Mucosa of rectum (tissue), 2 donors: Measurements from ENCODE around the gene PRKAR1A.
A peak's percentile ranks its signal among the peaks of the same experiment; 100 is the strongest.
"Not testable (repeated sequence)": the region's sequence is repeated elsewhere in the genome, so short reads cannot be mapped to it uniquely, and the experiment has no call there.

Experiments used
- H3K27ac ChIP-seq, 2 donors: one replicate each; pipeline ENCODE4 v1.7.0; 2013; ENCODE audit warnings: inconsistent platforms in 2 of 2, low read depth in 2 of 2, low read length in 2 of 2
- H3K27me3 ChIP-seq, 2 donors: one replicate each; pipeline ENCODE4 v1.7.0; 2013; ENCODE audit warnings: low read length in 2 of 2; ENCODE audit not compliant: control insufficient read depth in 2 of 2, insufficient read depth in 2 of 2
- H3K36me3 ChIP-seq, 2 donors: one replicate each; pipeline ENCODE4 v1.7.0; 2013; ENCODE audit warnings: low read length in 2 of 2; ENCODE audit not compliant: control insufficient read depth in 2 of 2, insufficient read depth in 2 of 2
- H3K4me1 ChIP-seq, 2 donors: one replicate each; pipeline ENCODE4 v1.7.0; 2013; ENCODE audit warnings: low read length in 2 of 2, mild to moderate bottlenecking in 1 of 2; ENCODE audit not compliant: control insufficient read depth in 2 of 2, insufficient read depth in 2 of 2
- H3K4me3 ChIP-seq, 2 donors: one replicate each; pipeline ENCODE4 v1.7.0; 2013; ENCODE audit warnings: low read length in 2 of 2
- H3K9ac ChIP-seq, 2 donors: one replicate each; pipeline ENCODE4 v1.7.0; 2013; ENCODE audit warnings: low read length in 2 of 2, low read depth in 1 of 2, mild to moderate bottlenecking in 1 of 2
- H3K9me3 ChIP-seq, 2 donors: one replicate each; pipeline ENCODE4 v1.7.0; 2013; ENCODE audit warnings: low read length in 2 of 2; ENCODE audit not compliant: control insufficient read depth in 2 of 2
- donor health status: healthy.
- donor health status: Normal muscosa, but diverticular disease.

PRKAR1A gene

DNA sequence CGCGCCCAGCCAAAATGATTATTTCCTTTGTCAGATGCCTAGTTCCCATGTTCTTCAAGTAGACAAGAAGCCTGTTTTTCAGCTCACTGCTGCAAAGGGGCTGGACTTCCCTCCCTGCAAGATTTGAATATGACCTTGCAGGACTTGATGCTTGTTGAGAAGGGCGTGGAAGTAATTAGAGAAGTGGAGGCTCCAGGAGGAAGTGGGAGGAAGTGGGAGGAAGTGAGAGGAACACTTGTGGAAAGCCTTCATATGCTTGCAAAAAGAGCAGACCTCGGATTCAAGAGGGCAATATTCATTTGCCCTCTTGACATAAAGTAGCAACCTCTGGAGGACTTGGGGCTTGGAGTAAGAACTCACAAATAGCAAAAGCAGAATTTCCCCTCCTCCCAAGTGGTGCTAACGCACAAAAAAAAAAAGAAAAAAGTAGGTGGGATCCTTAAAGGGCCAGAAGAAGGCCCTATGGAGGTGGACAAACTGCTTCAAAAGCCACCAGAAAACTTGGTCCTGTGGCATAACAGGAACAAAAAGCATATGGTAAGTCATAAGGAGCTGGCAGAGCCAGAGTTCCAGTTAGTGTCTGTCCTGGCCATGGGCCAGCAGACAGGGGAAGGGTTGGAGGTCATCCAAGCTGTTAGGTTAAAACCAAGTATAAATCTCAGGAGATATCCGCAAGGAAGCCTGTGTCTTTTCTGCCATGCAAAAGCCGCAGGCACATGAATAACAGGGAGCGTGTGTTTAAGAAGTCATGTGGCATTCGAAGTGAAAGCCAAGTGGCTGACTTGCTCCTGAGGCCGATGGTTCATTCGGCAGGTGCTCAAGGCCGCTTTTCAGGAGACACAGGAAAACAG, 20.6 kb upstream of the PRKAR1A start:
- Histone ChIP-seq H3K27ac (peak overlapping the region; percentile 36 to 64), H3K27me3 (no peaks in the 10 kb centered on the region), H3K4me1 (peaks cover 13 to 23% of the 10 kb centered on the region in 2 donors)

DNA sequence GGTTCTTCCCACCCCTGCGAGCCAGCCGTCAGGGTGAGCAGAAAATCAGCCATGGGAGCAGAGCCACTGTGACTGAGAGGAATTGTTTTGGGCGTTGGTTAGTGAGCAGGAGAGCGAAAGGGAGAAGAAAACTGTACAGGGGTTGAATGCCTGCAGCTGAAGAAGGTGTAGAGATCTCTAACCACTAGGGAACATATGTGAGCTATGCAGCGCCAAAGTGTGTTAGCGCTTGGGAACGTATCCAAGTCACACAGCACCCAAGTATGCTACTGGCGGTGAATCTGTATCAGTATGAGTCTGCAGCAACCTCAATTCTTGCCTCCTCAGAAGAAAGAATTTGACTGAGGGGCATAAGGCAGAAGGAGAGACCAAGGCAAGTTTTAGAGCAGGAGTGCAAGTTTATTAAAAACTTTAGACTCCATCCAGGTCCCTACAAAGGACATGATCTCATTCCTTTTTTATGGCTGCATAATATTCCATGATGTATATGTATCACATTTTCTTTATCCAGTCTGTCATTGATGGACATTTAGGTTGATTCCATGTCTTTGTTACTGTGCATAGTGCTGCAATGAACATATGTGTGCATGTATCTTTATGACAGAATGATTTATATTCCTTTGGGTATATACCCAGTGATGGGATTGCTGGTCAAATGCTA, 19.7 kb upstream of the PRKAR1A start:
- peaks cover 14 to 24% of the 10 kb centered on the region in 2 donors for H3K4me1 ChIP-seq
- not testable (repeated sequence) for H3K27me3 ChIP-seq, H3K36me3 ChIP-seq, H3K9me3 ChIP-seq
- peak overlapping the region in 1 of 2 donors; percentile 13 for H3K9ac ChIP-seq
- peak overlapping the region; percentile 43 to 55 for H3K4me3 ChIP-seq
- peak overlapping the region; percentile 36 to 64 for H3K27ac ChIP-seq

More for the DNA sequence above, 20.6 kb upstream of the PRKAR1A start:
- H3K9ac ChIP-seq: peak overlapping the region in 1 of 2 donors; percentile 13
- H3K36me3 ChIP-seq: no peaks in the 10 kb centered on the region
- peak overlapping the region; percentile 43 to 55 for H3K4me3 ChIP-seq
- H3K9me3 ChIP-seq: no peaks in the 10 kb centered on the region

DNA sequence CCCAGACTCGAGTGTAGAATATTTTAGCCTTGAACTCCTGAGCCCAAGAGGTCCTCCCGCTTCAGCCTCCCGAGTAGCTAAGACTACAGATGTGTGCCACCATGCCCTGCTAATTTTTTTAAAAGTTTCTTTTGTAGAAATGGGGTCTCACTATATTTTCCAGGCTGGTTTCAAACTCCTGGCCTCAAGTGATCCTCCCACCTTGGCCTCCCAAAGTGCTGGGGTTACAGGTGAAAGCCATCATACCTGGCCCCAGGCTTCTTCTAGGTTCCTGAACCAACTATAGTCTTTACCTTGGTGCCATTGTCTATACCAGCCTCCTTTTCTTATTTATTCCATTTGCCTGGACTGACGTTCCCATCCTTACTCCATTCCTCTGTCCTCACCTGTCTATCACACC, 17.1 kb upstream of the PRKAR1A start:
- Histone ChIP-seq H3K4me1 (peaks cover 24 to 29% of the 10 kb centered on the region in 2 donors), H3K9ac (no peak overlapping the region), H3K36me3 (no peaks in the 10 kb centered on the region), H3K27ac (no peak overlapping the region), H3K4me3 (no peak overlapping the region), H3K9me3 (no peaks in the 10 kb centered on the region), H3K27me3 (no peaks in the 10 kb centered on the region)

DNA sequence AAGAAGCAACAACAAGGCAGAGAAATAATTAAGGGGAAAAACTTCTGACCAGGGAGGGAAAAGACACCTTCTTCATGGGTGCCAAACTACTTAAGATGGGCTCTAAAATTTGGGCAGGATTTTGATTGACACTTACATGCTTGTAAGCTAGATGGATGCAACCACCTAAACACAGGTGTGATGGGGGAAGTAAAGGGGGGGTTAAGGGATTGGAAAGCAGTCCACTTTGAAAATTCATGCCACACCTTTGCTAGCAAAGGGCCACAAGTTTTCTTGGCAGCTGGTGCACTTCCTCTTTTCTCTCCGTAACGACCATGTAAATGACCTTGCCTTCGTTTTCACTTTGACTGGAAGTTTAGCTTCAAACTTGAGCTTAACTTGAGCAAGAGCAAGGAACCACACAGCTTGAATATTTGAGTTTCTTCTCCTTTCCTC, 14.3 kb upstream of the PRKAR1A start:
- Histone ChIP-seq H3K9ac (peak overlapping the region; percentile 52 to 53), H3K36me3 (no peaks in the 10 kb centered on the region), H3K4me3 (peak overlapping the region; percentile 36 to 37), H3K4me1 (peaks cover 11 to 12% of the 10 kb centered on the region in 2 donors), H3K27me3 (no peaks in the 10 kb centered on the region), H3K9me3 (no peaks in the 10 kb centered on the region), H3K27ac (peak overlapping the region; percentile 75 to 84)

DNA sequence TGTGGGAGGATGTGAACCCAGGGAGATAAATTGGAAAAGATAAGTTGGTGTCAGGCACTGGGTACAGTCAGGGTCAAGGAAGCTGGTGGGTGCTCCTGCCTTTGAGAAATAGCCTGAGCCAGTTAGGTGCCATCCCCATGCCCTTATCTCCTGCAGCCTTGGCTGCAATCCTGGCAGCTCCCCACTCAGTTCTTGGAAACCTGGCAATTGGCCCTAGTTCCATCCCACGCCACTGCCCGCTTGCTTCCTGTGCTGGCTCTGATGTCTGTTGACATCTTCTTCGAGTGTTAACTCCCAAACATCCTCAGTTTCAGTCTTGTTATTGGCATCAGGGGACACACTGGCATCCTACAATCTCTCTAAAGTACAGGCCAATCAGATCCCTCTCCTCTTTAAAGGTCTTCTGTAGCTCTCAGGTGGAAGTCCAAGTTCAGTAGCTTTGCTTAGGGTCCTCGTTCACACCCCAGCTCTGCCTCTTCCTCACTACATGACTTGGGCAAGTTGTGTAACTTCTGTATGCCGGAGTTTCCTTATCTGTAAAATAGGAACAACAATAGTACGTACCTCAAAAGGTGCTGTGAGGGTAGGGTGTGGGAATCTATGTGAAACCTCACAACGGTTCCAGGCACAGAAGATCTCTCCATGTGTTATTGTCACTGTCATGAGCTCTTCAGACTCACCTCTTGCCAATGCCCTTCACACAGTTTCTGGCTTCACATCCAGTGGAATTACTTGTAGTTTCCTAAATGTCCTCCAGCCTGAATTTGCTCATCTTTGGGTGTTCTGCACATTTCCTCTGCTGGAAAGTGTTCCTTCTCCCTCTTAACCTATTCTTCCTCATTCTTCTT, 13.5 kb upstream of the PRKAR1A start:
- H3K27me3 ChIP-seq: no peaks in the 10 kb centered on the region
- no peaks in the 10 kb centered on the region for H3K9me3 ChIP-seq
- H3K4me3 ChIP-seq: peak overlapping the region; percentile 36 to 37
- H3K4me1 ChIP-seq: peaks cover 11 to 12% of the 10 kb centered on the region in 2 donors
- peak overlapping the region; percentile 29 to 53 for H3K9ac ChIP-seq
- H3K27ac ChIP-seq: peak overlapping the region; percentile 75 to 84
- no peaks in the 10 kb centered on the region for H3K36me3 ChIP-seq

DNA sequence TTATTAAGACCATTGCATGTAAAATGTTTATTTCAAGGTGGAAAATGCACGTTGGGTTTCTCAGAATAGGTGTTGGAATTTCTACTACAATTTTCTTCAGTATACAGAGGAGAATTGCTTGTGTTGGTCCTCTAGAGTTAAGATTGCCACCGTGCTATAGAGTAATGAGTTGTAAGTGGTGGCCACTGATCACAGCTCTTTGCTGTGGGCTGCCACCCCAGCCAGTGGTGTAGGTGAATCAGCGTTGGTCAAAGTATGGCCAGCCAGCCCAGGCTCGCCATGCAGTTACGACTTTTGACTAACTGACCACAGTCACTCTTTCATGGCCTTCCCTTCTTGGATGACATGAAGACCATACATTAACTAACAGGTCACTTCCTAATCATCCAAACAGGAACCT, 12.6 kb upstream of the PRKAR1A start:
- Histone ChIP-seq H3K9me3 (no peaks in the 10 kb centered on the region), H3K4me3 (no peak overlapping the region), H3K9ac (no peak overlapping the region), H3K36me3 (no peaks in the 10 kb centered on the region), H3K27me3 (no peaks in the 10 kb centered on the region), H3K4me1 (peaks cover 11 to 12% of the 10 kb centered on the region in 2 donors), H3K27ac (no peak overlapping the region)

DNA sequence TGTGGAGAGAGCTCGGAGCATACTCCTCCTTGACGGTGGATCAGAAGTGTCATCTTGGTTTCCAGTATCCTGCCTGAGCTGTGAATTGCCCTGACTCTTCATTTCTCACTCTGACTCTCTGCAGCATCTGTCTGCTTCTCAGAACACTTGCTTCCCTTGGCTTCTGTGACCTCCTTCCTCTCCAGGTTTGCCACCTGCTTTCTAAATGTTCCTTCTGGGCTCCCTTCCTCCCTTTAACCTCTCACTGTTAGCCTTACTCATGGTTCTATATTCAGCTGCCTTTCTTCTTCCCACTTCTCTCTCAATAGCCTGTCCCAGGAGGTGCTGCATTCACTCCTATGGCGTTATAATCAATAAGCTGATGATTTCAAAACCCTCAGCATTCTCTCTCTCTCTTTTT, 11.2 kb upstream of the PRKAR1A start:
- no peaks in the 10 kb centered on the region for H3K27me3 ChIP-seq
- H3K4me3 ChIP-seq: no peak overlapping the region
- H3K9ac ChIP-seq: no peak overlapping the region
- H3K9me3 ChIP-seq: no peaks in the 10 kb centered on the region
- H3K36me3 ChIP-seq: no peaks in the 10 kb centered on the region
- peaks cover 11 to 12% of the 10 kb centered on the region in 2 donors for H3K4me1 ChIP-seq
- H3K27ac ChIP-seq: no peak overlapping the region

DNA sequence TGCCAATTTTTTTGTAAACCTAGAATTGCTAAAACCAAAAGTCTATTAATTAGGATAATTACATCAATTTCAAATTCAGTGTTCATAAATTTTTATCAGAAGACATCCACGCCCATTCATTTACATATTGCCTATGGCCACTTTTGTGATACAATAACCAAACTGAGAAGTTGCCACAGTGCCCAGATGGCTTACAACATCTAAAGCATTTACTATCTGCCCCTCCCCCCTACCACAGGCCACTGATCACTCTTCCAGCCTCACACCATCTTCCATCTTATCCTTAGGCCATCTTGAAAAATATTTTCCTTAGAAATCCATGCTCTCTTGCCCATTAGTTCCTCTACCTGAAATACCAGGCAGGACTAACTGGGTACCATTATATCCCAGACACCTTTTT, 6.3 kb upstream of the PRKAR1A start:
- H3K4me3 ChIP-seq: no peak overlapping the region
- no peaks in the 10 kb centered on the region for H3K36me3 ChIP-seq
- H3K4me1 ChIP-seq: peaks cover under 1 to 4% of the 10 kb centered on the region in 2 donors
- no peak overlapping the region for H3K9ac ChIP-seq
- H3K27ac ChIP-seq: no peak overlapping the region
- H3K27me3 ChIP-seq: no peaks in the 10 kb centered on the region
- H3K9me3 ChIP-seq: no peaks in the 10 kb centered on the region

DNA sequence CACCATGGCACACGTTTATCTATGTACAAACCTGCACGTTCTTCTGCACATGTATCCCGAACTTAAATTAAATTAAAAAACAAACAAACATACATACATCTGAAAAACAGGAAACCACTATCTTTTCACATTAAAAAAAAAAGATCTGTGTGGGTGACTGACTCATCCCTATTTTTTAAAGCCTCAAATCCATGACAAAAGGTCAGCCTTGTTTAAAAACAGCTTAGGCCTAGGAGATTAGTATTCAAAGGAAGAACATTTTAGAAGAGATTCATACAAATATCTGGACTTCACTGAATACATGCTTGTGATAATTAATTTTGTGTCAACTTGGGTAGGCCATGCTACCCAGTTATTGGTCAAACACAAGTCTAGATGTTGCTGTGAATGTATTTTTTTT, 4.7 kb upstream of the PRKAR1A start:
- Histone ChIP-seq H3K4me3 (no peak overlapping the region), H3K9me3 (no peaks in the 10 kb centered on the region), H3K27ac (no peak overlapping the region), H3K27me3 (no peaks in the 10 kb centered on the region), H3K9ac (no peak overlapping the region), H3K36me3 (no peaks in the 10 kb centered on the region), H3K4me1 (peaks cover 6 to 8% of the 10 kb centered on the region in 2 donors)
